HepG2 (cell line): Measurements from ENCODE around the gene CCT7. TPM values are rescaled to one million over a fixed set of nuclear protein-coding genes. Genes with fewer than 3 reads are reported as not detected.

ENCODE experiments used
- DDIT3 ChIP-seq: sonication (generic); formaldehyde crosslinking; IDR thresholded peaks from 2 replicates; pipeline ENCODE4 v1.4.0; 2020; ENCODE audit warnings: mild to moderate bottlenecking, missing genetic modification reagents
- GMEB1 ChIP-seq: sonication (generic); formaldehyde crosslinking; IDR thresholded peaks from 2 replicates; pipeline ENCODE4 v1.5.1; 2020; ENCODE audit warnings: missing genetic modification reagents, mild to moderate bottlenecking, borderline replicate concordance
- HDAC2 ChIP-seq: sonication (generic); formaldehyde crosslinking; IDR thresholded peaks from 2 replicates; pipeline ENCODE4 v1.4.0; 2020; ENCODE audit warnings: missing genetic modification reagents
- HMG20A ChIP-seq: IDR thresholded peaks from 2 replicates; pipeline ENCODE4 v1.6.1; 2016; ENCODE audit warnings: borderline replicate concordance
- KDM2A ChIP-seq: sonication (generic); formaldehyde crosslinking; IDR thresholded peaks from 2 replicates; pipeline ENCODE4 v1.4.0; 2020; ENCODE audit warnings: low read depth, missing genetic modification reagents, borderline replicate concordance
- MIER2 ChIP-seq: IDR thresholded peaks from 2 replicates; pipeline ENCODE4 v1.6.1; 2016; ENCODE audit warnings: missing biosample characterization, missing genetic modification reagents
- SALL2 ChIP-seq: sonication (generic); formaldehyde crosslinking; IDR thresholded peaks from 2 replicates; pipeline ENCODE4 v1.8.1; 2023; ENCODE audit warnings: mild to moderate bottlenecking, missing genetic modification reagents, inconsistent platforms
- SRSF9 ChIP-seq: fragments of 200-400 bp; formaldehyde crosslinking; IDR thresholded peaks from 2 replicates; pipeline ENCODE4 v1.6.1; 2018; ENCODE audit warnings: borderline replicate concordance, mild to moderate bottlenecking, low read depth, low read length; ENCODE audit not compliant: insufficient read depth, poor library complexity, severe bottlenecking
- ZBTB39 ChIP-seq: sonication (generic); formaldehyde crosslinking; IDR thresholded peaks from 2 replicates; pipeline ENCODE4 v1.5.0; 2020; ENCODE audit warnings: missing genetic modification reagents
- ZNF687 ChIP-seq: sonication (generic); formaldehyde crosslinking; IDR thresholded peaks from 2 replicates; pipeline ENCODE4 v1.5.1; 2020; ENCODE audit warnings: mild to moderate bottlenecking, missing genetic modification reagents, moderate library complexity
- polyA plus RNA-seq, 8 experiments: library from polyadenylated mRNA; depleted of rRNA in 3 of 8; stranded (reverse) in 7 of 8; unstranded in 1 of 8; fragments of >200 nt; fragmentation: Illumina TruSeq in 4 of 8; extraction: Trizol in 4 of 8; gene quantifications; 2 replicates each; pipeline versions ENCODE4 v1.2.1 to v1.2.3, GENCODE V29; 2011 to 2016; ENCODE audit warnings: low read depth in 4 of 8, missing spikeins in 1 of 8, mixed read lengths in 1 of 8; ENCODE audit not compliant: insufficient read depth in 1 of 8
- total RNA-seq, 5 experiments: library from RNA; depleted of rRNA; stranded (reverse); fragments of >200 nt; fragmentation: Illumina TruSeq; extraction: Trizol; gene quantifications; 2 replicates each; pipeline ENCODE4 v1.2.3, GENCODE V29; 2016; ENCODE audit warnings: low read depth in 1 of 5
- TF ChIP-seq, protein P1 (sequence below): sonication (generic); formaldehyde crosslinking; IDR thresholded peaks from 2 replicates; pipeline ENCODE4 v1.9.0; 2021; ENCODE audit warnings: missing genetic modification reagents, borderline replicate concordance
- TF ChIP-seq, protein P2 (sequence below): sonication (generic); formaldehyde crosslinking; IDR thresholded peaks from 2 replicates; pipeline ENCODE4 v1.5.0; 2020; ENCODE audit warnings: mild to moderate bottlenecking, missing genetic modification reagents, borderline replicate concordance

Gene CCT7
- total and polyA plus RNA-seq, 2 of the 13 experiments (the other 11 are each of a cell fraction or from before 2014, with no cell fraction given), result 347 to 517 TPM

- TF ChIP-seq, protein P1, sequence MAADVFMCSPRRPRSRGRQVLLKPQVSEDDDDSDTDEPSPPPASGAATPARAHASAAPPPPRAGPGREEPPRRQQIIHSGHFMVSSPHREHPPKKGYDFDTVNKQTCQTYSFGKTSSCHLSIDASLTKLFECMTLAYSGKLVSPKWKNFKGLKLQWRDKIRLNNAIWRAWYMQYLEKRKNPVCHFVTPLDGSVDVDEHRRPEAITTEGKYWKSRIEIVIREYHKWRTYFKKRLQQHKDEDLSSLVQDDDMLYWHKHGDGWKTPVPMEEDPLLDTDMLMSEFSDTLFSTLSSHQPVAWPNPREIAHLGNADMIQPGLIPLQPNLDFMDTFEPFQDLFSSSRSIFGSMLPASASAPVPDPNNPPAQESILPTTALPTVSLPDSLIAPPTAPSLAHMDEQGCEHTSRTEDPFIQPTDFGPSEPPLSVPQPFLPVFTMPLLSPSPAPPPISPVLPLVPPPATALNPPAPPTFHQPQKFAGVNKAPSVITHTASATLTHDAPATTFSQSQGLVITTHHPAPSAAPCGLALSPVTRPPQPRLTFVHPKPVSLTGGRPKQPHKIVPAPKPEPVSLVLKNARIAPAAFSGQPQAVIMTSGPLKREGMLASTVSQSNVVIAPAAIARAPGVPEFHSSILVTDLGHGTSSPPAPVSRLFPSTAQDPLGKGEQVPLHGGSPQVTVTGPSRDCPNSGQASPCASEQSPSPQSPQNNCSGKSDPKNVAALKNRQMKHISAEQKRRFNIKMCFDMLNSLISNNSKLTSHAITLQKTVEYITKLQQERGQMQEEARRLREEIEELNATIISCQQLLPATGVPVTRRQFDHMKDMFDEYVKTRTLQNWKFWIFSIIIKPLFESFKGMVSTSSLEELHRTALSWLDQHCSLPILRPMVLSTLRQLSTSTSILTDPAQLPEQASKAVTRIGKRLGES, result no peak
- TF ChIP-seq HMG20A (peak; percentile 71; the same call in 1 of the 2 replicates), SALL2 (0 out of 2 replicates have a peak, but pooled peaks have one; percentile 23), ZBTB39 (CRISPR knock-in tag) (no peak; the same call in 1 of the 2 replicates), MIER2 (CRISPR knock-in tag) (peak; percentile 77), DDIT3 (CRISPR knock-in tag) (no peak), KDM2A (CRISPR knock-in tag) (no peak), ZNF687 (CRISPR knock-in tag) (no peak), SRSF9 (no peak), GMEB1 (CRISPR knock-in tag) (peak; percentile 44; the same call in 1 of the 2 replicates), HDAC2 (peak; percentile 95)
- TF ChIP-seq, protein P2, sequence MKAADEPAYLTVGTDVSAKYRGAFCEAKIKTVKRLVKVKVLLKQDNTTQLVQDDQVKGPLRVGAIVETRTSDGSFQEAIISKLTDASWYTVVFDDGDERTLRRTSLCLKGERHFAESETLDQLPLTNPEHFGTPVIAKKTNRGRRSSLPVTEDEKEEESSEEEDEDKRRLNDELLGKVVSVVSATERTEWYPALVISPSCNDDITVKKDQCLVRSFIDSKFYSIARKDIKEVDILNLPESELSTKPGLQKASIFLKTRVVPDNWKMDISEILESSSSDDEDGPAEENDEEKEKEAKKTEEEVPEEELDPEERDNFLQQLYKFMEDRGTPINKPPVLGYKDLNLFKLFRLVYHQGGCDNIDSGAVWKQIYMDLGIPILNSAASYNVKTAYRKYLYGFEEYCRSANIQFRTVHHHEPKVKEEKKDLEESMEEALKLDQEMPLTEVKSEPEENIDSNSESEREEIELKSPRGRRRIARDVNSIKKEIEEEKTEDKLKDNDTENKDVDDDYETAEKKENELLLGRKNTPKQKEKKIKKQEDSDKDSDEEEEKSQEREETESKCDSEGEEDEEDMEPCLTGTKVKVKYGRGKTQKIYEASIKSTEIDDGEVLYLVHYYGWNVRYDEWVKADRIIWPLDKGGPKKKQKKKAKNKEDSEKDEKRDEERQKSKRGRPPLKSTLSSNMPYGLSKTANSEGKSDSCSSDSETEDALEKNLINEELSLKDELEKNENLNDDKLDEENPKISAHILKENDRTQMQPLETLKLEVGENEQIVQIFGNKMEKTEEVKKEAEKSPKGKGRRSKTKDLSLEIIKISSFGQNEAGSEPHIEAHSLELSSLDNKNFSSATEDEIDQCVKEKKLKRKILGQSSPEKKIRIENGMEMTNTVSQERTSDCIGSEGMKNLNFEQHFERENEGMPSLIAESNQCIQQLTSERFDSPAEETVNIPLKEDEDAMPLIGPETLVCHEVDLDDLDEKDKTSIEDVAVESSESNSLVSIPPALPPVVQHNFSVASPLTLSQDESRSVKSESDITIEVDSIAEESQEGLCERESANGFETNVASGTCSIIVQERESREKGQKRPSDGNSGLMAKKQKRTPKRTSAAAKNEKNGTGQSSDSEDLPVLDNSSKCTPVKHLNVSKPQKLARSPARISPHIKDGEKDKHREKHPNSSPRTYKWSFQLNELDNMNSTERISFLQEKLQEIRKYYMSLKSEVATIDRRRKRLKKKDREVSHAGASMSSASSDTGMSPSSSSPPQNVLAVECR (CRISPR knock-in tag), result peak; percentile 77; the same call in 1 of the 2 replicates
Observed at GRCh38 chr2:73262108-73262651, 28.1 kb downstream of the CCT7 start (continued).
